HG03108 (cell line): Measurements from ENCODE around the gene KLHL35.
"Not testable (repeated sequence)": the region's sequence is repeated elsewhere in the genome, so short reads cannot be mapped to it uniquely, and the experiment has no call there.

Source experiments
- ATAC-seq: cut with Tn5 transposase; IDR thresholded peaks from one replicate; pipeline ENCODE4 v1.9.1; 2021; ENCODE audit warnings: moderate library complexity; ENCODE audit not compliant: unreplicated experiment

Gene KLHL35

DNA sequence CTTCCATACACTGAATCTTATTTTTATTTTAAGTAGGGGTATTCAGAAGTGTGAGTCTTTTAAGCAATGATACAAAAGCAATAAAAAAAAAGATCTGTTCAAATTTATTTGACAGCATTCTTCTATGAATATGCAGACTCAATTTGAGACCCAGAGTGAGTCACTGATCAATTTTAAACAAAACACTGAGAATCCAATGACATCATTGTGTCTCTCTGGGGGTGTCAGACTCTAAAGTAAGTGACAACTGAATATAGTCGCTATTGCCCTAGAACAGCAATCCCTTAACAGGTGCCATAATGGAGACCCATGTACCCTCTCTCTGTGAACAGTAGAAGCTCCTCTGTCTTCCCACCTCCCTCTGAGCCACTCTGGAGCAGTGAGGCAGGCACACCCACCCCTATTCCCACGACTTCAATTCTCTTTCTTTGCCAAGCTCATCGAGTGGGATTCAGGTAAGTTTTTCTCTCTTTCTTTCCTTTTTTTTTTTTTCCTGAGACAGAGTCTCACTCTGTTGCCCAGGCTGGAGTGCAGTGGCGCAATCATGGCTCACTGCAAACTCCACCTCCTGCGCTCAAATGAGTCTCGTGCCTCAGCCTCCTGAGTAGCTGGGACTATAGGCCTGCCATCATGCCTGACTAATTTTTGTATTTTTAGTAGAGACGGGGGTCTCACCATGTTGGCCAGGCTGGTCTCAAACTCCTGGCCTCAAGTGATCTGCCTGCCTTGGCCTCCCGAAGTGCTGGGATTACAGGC lies 38.7 kb downstream of the KLHL35 start:
- ATAC-seq, result no peak

- no peak for ATAC-seq
Observed at GRCh38 chr11:75389925-75390324, 43.1 kb downstream of the KLHL35 start.

- ATAC-seq, result no peak
Observed at GRCh38 chr11:75389276-75389605, 43.8 kb downstream of the KLHL35 start.

DNA sequence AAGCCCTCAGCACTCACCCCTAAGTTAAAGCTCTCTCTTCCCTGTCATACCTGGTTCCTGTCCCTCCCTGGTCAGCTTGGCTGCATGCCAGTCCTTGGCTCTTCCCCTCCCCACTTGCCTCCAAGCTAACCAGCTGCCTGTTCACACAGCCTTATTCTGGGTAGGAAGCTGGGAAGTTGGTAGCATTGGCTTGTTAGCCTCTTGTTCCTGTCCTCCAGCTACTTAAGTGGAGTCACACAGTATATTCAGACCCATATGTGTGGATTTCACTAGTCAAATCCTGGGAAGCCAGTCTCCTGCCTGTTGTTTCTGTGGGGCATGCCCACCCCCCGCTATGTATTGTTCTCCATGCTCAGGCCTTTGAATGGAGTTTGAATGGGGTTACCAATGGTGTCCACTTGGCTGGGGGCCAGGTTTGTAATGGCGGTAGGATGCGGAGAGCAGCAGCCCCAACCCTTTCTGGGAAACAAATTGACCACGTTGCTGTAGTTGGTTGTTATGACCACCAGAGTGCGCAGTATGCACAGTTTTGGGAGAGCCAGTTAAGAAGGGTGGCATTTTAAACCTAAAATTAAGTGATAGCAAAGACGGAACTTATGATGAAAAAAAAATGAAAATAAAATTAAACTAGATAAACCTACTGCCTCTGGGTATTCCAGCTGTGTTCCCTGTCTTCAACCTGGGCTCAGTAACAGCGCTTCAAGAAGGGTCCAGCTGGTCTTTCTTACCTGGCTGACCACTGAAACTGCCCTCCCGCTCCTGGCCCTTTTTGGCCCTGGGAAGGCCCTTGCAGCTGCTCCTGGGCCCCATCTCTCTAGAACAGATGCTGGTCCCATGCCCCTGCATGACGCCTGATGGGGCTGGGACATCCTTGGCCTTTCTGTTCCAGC lies 44.4 kb downstream of the KLHL35 start:
- no peak for ATAC-seq

GRCh38 chr11:75387736-75388294 lies 45.2 kb downstream of the KLHL35 start:
- ATAC-seq, result no peak

- ATAC-seq, result no peak
Observed at GRCh38 chr11:75386942-75387630, 45.9 kb downstream of the KLHL35 start.

DNA sequence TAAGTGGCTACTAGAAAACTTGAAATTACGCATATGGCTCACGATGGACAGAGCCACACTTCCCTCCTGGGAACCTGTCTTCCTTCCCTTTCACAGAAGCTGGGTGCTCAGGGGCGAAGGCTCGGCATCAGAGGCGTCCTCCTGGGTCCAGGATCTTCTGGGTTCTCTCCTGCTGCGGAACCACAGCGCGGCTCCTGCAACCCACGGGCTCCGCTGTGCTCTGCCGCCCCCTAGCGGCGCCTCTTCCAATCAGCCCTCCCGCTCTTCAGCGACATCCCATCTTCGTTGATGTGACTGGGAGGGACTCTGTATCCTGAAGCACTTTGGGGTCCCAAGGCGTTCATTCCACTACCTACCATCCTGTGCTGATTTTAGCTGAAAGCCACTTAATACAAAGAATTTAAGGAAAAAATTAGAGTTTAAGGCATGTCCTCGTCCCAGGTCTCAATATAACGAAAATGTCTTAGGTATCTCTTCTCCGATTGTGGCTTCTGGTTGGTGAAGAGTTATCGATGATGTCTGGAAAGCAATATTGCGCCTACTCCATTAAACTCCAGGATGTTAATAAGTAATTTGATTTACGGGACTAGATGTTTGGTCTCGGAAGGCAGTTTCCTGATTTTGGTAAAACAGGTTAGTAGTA lies 48.4 kb downstream of the KLHL35 start:
- ATAC-seq, result no peak

- no peak for ATAC-seq
Observed at GRCh38 chr11:75383246-75383645, 49.8 kb downstream of the KLHL35 start.

DNA sequence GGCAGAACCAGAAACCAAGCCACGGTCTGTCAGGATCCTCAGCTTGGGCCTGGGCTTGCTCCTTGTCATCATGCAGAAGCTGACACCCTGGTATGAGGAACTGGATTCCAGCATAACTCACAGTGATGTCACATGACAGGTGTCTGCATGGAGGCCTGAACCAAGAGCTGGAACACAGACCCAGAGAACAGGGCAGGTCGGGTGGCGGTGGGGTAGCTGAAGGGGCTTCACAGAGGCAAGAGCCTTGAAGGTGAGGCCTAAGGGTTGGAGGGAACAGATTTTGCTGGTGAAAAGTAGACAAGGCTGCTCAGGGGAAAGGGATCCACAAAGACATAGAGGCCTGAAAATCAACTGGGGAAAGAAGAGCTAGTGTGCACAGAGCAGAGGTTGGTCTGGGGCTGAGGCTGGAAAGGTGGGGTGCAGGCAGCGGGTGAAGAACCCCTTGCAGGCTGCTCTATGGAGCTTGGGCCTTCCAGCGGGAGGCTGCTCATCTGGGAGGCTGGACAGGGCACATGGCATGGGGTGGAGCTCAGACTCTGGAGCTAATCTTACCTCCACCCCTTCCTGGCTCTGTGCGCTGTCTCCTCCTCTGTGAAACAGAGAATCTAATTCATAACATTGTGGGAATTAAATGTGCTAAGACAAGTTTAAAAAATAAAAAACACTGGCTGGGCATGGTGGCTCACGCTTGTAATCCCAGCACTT lies 52.1 kb downstream of the KLHL35 start:
- ATAC-seq, result no peak

- ATAC-seq, result no peak
Observed at GRCh38 chr11:75380245-75380644, 52.8 kb downstream of the KLHL35 start.

DNA sequence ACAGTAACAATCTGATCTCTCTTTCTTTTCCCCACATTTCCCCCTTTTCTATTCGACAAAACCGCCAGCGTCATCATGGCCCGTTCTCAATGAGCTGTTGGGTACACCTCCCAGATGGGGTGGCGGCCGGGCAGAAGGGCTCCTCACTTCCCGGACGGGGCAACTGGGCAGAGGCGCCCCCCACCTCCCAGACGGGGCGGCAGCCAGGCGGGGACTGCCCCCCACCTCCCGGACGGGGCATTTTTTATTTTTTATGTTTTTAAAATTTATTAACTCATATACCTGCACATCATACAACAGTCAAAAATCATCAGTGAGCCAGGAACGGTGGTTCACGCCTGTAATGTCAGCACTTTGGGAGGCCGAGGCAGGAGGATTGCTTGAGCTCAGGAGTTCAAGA lies 54.2 kb downstream of the KLHL35 start:
- not testable (repeated sequence) for ATAC-seq

DNA sequence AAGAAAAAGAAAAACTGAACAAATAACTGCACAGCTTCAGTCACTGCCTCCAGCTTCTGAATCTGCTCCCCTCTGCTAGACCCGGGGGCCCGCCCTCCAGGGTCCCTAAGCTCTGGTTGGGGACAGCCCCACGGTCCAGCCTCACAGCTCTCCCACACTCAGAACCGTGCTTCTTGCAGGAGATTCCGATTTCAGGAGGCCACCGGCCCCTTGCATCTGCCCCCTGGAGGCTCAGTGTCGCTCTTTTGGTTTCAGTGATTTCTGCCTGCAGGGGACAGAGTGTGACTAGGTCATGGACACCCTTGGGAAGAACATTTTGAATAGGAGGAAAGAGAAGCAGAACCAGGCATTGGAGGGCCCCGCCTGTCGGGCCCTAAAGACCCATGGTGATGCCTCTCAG lies 56.8 kb downstream of the KLHL35 start:
- no peak for ATAC-seq

DNA sequence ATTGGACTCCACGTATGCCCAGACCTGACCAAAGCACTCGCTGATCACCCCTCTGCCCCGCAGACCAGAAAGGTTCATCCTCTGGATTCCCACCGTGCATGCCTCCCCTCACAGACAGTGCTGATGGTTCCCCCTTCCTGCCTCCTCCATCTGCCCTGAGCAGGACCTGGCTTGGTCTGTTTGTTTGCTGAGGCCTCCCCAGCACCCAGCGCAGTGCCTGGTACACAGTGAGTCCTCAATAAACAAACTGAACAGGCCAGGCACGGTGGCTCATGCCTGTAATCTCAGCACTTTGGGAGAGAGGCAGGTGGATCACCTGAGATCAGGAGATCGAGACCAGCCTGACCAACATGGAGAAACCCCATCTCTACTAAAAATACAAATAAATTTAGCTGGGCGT lies 57.4 kb downstream of the KLHL35 start:
- no peak for ATAC-seq

DNA sequence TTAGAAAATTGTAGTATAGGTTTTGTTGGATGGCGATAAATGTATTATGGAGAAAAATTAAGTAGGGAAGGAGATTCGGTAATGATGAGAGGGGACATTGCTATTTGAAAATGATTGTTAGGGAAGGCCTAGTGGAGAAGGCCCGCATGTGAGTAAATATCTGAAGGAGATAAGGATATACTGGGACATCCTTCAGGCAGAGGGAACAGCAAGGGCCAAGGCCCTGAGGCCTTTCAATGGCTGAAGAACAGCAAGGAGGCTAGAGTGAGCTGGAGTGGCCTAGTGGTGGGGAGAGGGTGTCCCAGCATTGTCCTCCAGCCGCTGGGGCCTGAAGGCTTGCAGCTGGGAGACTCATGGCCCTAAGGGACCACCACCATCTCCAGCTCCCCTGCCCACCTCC lies 58.4 kb downstream of the KLHL35 start:
- ATAC-seq, result no peak

GRCh38 chr11:75373201-75373600 lies 59.8 kb downstream of the KLHL35 start:
- ATAC-seq, result no peak
